Natural killer cell (primary cell): ENCODE results near the gene BRD9. TPM values are rescaled to one million over a fixed set of nuclear protein-coding genes. Genes with fewer than 3 reads are reported as not detected.

ENCODE experiments used
- ATAC-seq, 3 donors: fragments of 150-1000 bp in 2 of 3; fragments of 200-7000 bp in 1 of 3; cut with Tn5 transposase; 1 replicate in 1 of 3; 2 replicates in 2 of 3; pipeline ENCODE4 v1.10.0; 2021; ENCODE audit warnings: mild to moderate bottlenecking in 2 of 3, moderate library complexity in 2 of 3
- DNase-seq, 2 donors: peaks; one replicate each; pipeline versions ENCODE4 v3.0.0 to v3.0.0-alpha.2; 2013 to 2021; ENCODE audit warnings: mixed read lengths in 1 of 2
- H3K27ac ChIP-seq: one replicate; pipeline ENCODE4 v1.5.1; 2013; ENCODE audit warnings: mild to moderate bottlenecking, low read length
- H3K27me3 ChIP-seq: one replicate; pipeline ENCODE4 v1.6.1; 2013; ENCODE audit warnings: low read length; ENCODE audit not compliant: control insufficient read depth, insufficient read depth
- H3K36me3 ChIP-seq: one replicate; pipeline ENCODE4 v1.6.1; 2013; ENCODE audit warnings: low read length; ENCODE audit not compliant: control insufficient read depth, insufficient read depth
- H3K4me1 ChIP-seq: one replicate; pipeline ENCODE4 v1.6.1; 2013; ENCODE audit warnings: low read length; ENCODE audit not compliant: control insufficient read depth, insufficient read depth
- H3K4me3 ChIP-seq: one replicate; pipeline ENCODE4 v1.5.1; 2013; ENCODE audit warnings: low read length
- H3K9me3 ChIP-seq: one replicate; pipeline ENCODE4 v1.6.1; 2013; ENCODE audit warnings: low read length; ENCODE audit not compliant: control insufficient read depth, insufficient read depth
- H3K27ac Mint-ChIP-seq, 2 donors: one replicate each; pipeline ENCODE4 v1.8.0; 2022; ENCODE audit warnings: mild to moderate bottlenecking in 2 of 2, mixed read lengths in 2 of 2, moderate library complexity in 1 of 2
- H3K27me3 Mint-ChIP-seq, 2 donors: one replicate each; pipeline ENCODE4 v1.8.0; 2022; ENCODE audit warnings: low read depth in 2 of 2, mixed read lengths in 2 of 2
- H3K36me3 Mint-ChIP-seq: one replicate; pipeline ENCODE4 v1.8.0; 2022; ENCODE audit warnings: mixed read lengths
- H3K4me1 Mint-ChIP-seq, 2 donors: one replicate each; pipeline ENCODE4 v1.8.0; 2022; ENCODE audit warnings: mixed read lengths in 2 of 2
- H3K4me3 Mint-ChIP-seq: one replicate; pipeline ENCODE4 v1.8.0; 2022; ENCODE audit warnings: mild to moderate bottlenecking, moderate library complexity, mixed read lengths
- H3K9me3 Mint-ChIP-seq, 2 donors: one replicate each; pipeline ENCODE4 v1.8.0; 2022; ENCODE audit warnings: mixed read lengths in 2 of 2
- CTCF ChIP-seq: fragments of 200-600 bp; IDR thresholded peaks from one replicate; pipeline ENCODE4 v1.8.0; 2022; ENCODE audit warnings: antibody characterized with exemption
- WGBS: methylation state at CpG from one replicate; pipeline ENCODE4 v1.1.7; 2013; ENCODE audit warnings: missing lambda C conversion rate; ENCODE audit not compliant: insufficient coverage; 5-methylcytosine and 5-hydroxymethylcytosine counted together
- intact Hi-C: fragments of 100-400 bp; cut with micrococcal nuclease; formaldehyde crosslinking; loops from one replicate; pipeline ENCODE4 v1.14.2; 2022
- total RNA-seq, 4 donors: library from RNA; stranded (reverse); fragments of 120-200 nt in 1 of 4; gene quantifications; one replicate each; pipeline versions ENCODE4 v1.2.3 to v1.2.4, GENCODE V29; 2013 to 2022

Gene BRD9
- total RNA-seq, 3 donors from 2014 or later (not counting 1 experiment from before 2014, with no cell fraction given), result 59.7 to 80.0 (median 76.0) TPM

- H3K36me3 Mint-ChIP-seq, result peaks cover 27% of the 10 kb centered on the region
- H3K36me3 ChIP-seq, result peaks cover 68% of the 10 kb centered on the region
These were observed 5.8 kb downstream of the BRD9 start for GRCh38 chr5:886716-887325.

GRCh38 chr5:886036-886435 lies 6.6 kb downstream of the BRD9 start:
- Histone ChIP-seq H3K27ac (no peak overlapping the region), H3K9me3 (peaks cover 11% of the 10 kb centered on the region), H3K36me3 (peaks cover 76% of the 10 kb centered on the region), H3K27me3 (no peaks in the 10 kb centered on the region), H3K4me1 (peaks cover 11% of the 10 kb centered on the region), H3K4me3 (no peak overlapping the region)
- no peak for ATAC-seq
- Mint-ChIP-seq H3K27me3 (no peaks in the 10 kb centered on the region), H3K9me3 (peaks cover 8 to 10% of the 10 kb centered on the region in 2 donors), H3K4me1 (peaks cover 20 to 41% of the 10 kb centered on the region in 2 donors), H3K4me3 (no peak overlapping the region), H3K27ac (no peak overlapping the region), H3K36me3 (peaks cover 27% of the 10 kb centered on the region)
- WGBS, result 95% methylated on average over 13 of the region's 13 CpGs
- intact Hi-C loops, result no loop called here
- DNase-seq, result no peak
- TF ChIP-seq CTCF, result no peak

More at GRCh38 chr5:886716-887325, 5.8 kb downstream of the BRD9 start:
- Mint-ChIP-seq H3K4me1 (peaks cover 20 to 41% of the 10 kb centered on the region in 2 donors), H3K27me3 (no peaks in the 10 kb centered on the region), H3K27ac (no peak overlapping the region), H3K9me3 (peaks cover 8 to 10% of the 10 kb centered on the region in 2 donors), H3K4me3 (no peak overlapping the region)
- no peak for TF ChIP-seq CTCF
- no peaks in the 10 kb centered on the region for H3K27me3 ChIP-seq
- no peak overlapping the region for H3K27ac ChIP-seq
- H3K4me1 ChIP-seq, result peaks cover 14% of the 10 kb centered on the region
- WGBS, result 97% methylated on average over 26 of the region's 26 CpGs
- ATAC-seq (no peak), DNase-seq (no peak)
- H3K9me3 ChIP-seq, result peaks cover 11% of the 10 kb centered on the region
- H3K4me3 ChIP-seq, result no peak overlapping the region
- intact Hi-C loops, result no loop called here

- DNase-seq, result no peak
- no peak for ATAC-seq
- intact Hi-C loops, result no loop called here
- peaks cover 7% of the 10 kb centered on the region for H3K4me1 ChIP-seq
- Mint-ChIP-seq H3K4me1 (peaks cover 24 to 41% of the 10 kb centered on the region in 2 donors), H3K4me3 (no peak overlapping the region), H3K36me3 (peaks cover 27% of the 10 kb centered on the region), H3K27ac (no peak overlapping the region), H3K9me3 (peaks cover 8 to 10% of the 10 kb centered on the region in 2 donors), H3K27me3 (no peaks in the 10 kb centered on the region)
- peaks cover 11% of the 10 kb centered on the region for H3K9me3 ChIP-seq
- no peak overlapping the region for H3K27ac ChIP-seq
- H3K36me3 ChIP-seq, result peaks cover 79% of the 10 kb centered on the region
- H3K4me3 ChIP-seq, result no peak overlapping the region
- H3K27me3 ChIP-seq, result no peaks in the 10 kb centered on the region
- 97% methylated on average over 13 of the region's 13 CpGs for WGBS
- TF ChIP-seq CTCF, result no peak
These were observed 7.1 kb downstream of the BRD9 start for GRCh38 chr5:885529-885928.

- H3K9me3 Mint-ChIP-seq, result peaks cover 8 to 10% of the 10 kb centered on the region in 2 donors
- 97% methylated on average over 18 of the region's 18 CpGs for WGBS
- intact Hi-C loops, result no loop called here
- no peak overlapping the region for H3K27ac Mint-ChIP-seq
- no peak overlapping the region for H3K27ac ChIP-seq
- H3K4me3 ChIP-seq, result no peak overlapping the region
- peaks cover 75% of the 10 kb centered on the region for H3K36me3 ChIP-seq
- ATAC-seq, result no peak
- H3K36me3 Mint-ChIP-seq, result peaks cover 27% of the 10 kb centered on the region
- H3K27me3 ChIP-seq, result no peaks in the 10 kb centered on the region
- no peak overlapping the region for H3K4me3 Mint-ChIP-seq
- DNase-seq, result no peak
- no peak for TF ChIP-seq CTCF
- peaks cover 11% of the 10 kb centered on the region for H3K9me3 ChIP-seq
- peaks cover 7% of the 10 kb centered on the region for H3K4me1 ChIP-seq
- H3K4me1 Mint-ChIP-seq, result peaks cover 24 to 41% of the 10 kb centered on the region in 2 donors
- no peaks in the 10 kb centered on the region for H3K27me3 Mint-ChIP-seq
These were observed 7.5 kb downstream of the BRD9 start for GRCh38 chr5:885127-885442.
